Central memory CD4-positive, alpha-beta T cell (primary cell): Measurements from ENCODE around the gene DPP7.
"Not testable (repeated sequence)": the region's sequence is repeated elsewhere in the genome, so short reads cannot be mapped to it uniquely, and the experiment has no call there.

Source experiments
- DNase-seq: peaks from one replicate; pipeline ENCODE4 v3.0.0; 2022

The DPP7 gene

GRCh38 chr9:137069508-137070091, 44.9 kb downstream of the DPP7 start:
- no peak for DNase-seq

- no peak for DNase-seq
Measured at GRCh38 chr9:137068539-137069507, 45.7 kb downstream of the DPP7 start.

GRCh38 chr9:137067860-137068538, 46.5 kb downstream of the DPP7 start:
- DNase-seq = peak; percentile 85

- DNase-seq = no peak
Measured at GRCh38 chr9:137066096-137066861, 48.3 kb downstream of the DPP7 start.

GRCh38 chr9:137065336-137065967, 49.1 kb downstream of the DPP7 start:
- DNase-seq = no peak

GRCh38 chr9:137064880-137065164, 49.7 kb downstream of the DPP7 start:
- DNase-seq = no peak

- DNase-seq = peak; percentile 30
Measured at GRCh38 chr9:137064027-137064879, 50.3 kb downstream of the DPP7 start.

- no peak for DNase-seq
Measured at GRCh38 chr9:137063311-137064026, 51.1 kb downstream of the DPP7 start.

GRCh38 chr9:137062798-137063197, 51.7 kb downstream of the DPP7 start:
- DNase-seq = not testable (repeated sequence)

- no peak for DNase-seq
Measured at GRCh38 chr9:137062384-137062783, 52.1 kb downstream of the DPP7 start.
